ENCODE measurements around the gene RAPGEF3.

Gene RAPGEF3

GRCh38 chr12:47777741-47778558, 19.3 kb upstream of the RAPGEF3 start:
- FAIRE-seq (no peak), DNase-seq (ENCODE audit: extremely low spot score, insufficient read length, low read depth) (no peak)

- FAIRE-seq = no peak
- no peak for DNase-seq (ENCODE audit: extremely low spot score, insufficient read length, low read depth)
Observed at GRCh38 chr12:47777151-47777550, 18.5 kb upstream of the RAPGEF3 start.

- DNase-seq (ENCODE audit: extremely low spot score, insufficient read length, low read depth) (no peak), FAIRE-seq (no peak)
Observed at GRCh38 chr12:47776471-47777143, 17.9 kb upstream of the RAPGEF3 start.

- DNase-seq (ENCODE audit: extremely low spot score, insufficient read length, low read depth) = no peak
Observed at GRCh38 chr12:47775100-47775911, 16.6 kb upstream of the RAPGEF3 start.

GRCh38 chr12:47774663-47775062, 16.0 kb upstream of the RAPGEF3 start:
- DNase-seq (ENCODE audit: extremely low spot score, insufficient read length, low read depth) (no peak), FAIRE-seq (no peak)

More at GRCh38 chr12:47775100-47775911, 16.6 kb upstream of the RAPGEF3 start:
- FAIRE-seq = no peak

GRCh38 chr12:47773858-47774580, 15.3 kb upstream of the RAPGEF3 start:
- FAIRE-seq = no peak

GRCh38 chr12:47773062-47773857, 14.6 kb upstream of the RAPGEF3 start, which contains the start of gene SLC48A1:
SLC48A1 (plus strand) TSS chr12:47773238; CDS start chr12:47773305, 67 bp downstream.
- peak; percentile 77 for DNase-seq (ENCODE audit: extremely low spot score, insufficient read length, low read depth)
- FAIRE-seq = no peak

More at GRCh38 chr12:47773858-47774580, 15.3 kb upstream of the RAPGEF3 start:
- no peak for DNase-seq (ENCODE audit: extremely low spot score, insufficient read length, low read depth)

- DNase-seq (ENCODE audit: extremely low spot score, insufficient read length, low read depth) (no peak), FAIRE-seq (no peak)
Observed at GRCh38 chr12:47772738-47773061, 14.0 kb upstream of the RAPGEF3 start.

GRCh38 chr12:47772094-47772660, 13.5 kb upstream of the RAPGEF3 start:
- DNase-seq (ENCODE audit: extremely low spot score, insufficient read length, low read depth) (no peak), FAIRE-seq (no peak)

- FAIRE-seq (no peak), DNase-seq (ENCODE audit: extremely low spot score, insufficient read length, low read depth) (no peak)
Observed at GRCh38 chr12:47771304-47771703, 12.6 kb upstream of the RAPGEF3 start.

GRCh38 chr12:47770086-47770726, 11.5 kb upstream of the RAPGEF3 start:
- FAIRE-seq = no peak
- no peak for DNase-seq (ENCODE audit: extremely low spot score, insufficient read length, low read depth)

- FAIRE-seq (no peak), DNase-seq (ENCODE audit: extremely low spot score, insufficient read length, low read depth) (no peak)
Observed at GRCh38 chr12:47769234-47770085, 10.8 kb upstream of the RAPGEF3 start.

GRCh38 chr12:47768323-47768811, 9.7 kb upstream of the RAPGEF3 start:
- FAIRE-seq (no peak), DNase-seq (ENCODE audit: extremely low spot score, insufficient read length, low read depth) (no peak)

GRCh38 chr12:47767216-47767724, 8.6 kb upstream of the RAPGEF3 start:
- FAIRE-seq (peak; percentile 79), DNase-seq (ENCODE audit: extremely low spot score, insufficient read length, low read depth) (no peak)

GRCh38 chr12:47766502-47767215, 8.0 kb upstream of the RAPGEF3 start:
- DNase-seq (ENCODE audit: extremely low spot score, insufficient read length, low read depth) (no peak), FAIRE-seq (no peak)

All from GM18507 (cell line).